NB4 (cell line): ENCODE measurements around the gene YWHAE.

ENCODE experiments used
- CTCF ChIP-seq: IDR thresholded peaks from one replicate; pipeline ENCODE4 v1.5.1; 2012; ENCODE audit warnings: low read depth, low read length
- POLR2A ChIP-seq: IDR thresholded peaks from 2 replicates; pipeline ENCODE4 v1.6.1; 2011; ENCODE audit warnings: mild to moderate bottlenecking; ENCODE audit not compliant: insufficient read length; ENCODE audit errors: extremely low read depth

- TF ChIP-seq POLR2A (no peak), CTCF (no peak)
Measured at GRCh38 chr17:1423456-1424135, 23.6 kb upstream of the YWHAE start.
